Breast epithelium (tissue), 3 donors: ENCODE measurements around the gene ACR.

Experiments used
- POLR2A ChIP-seq: fragments of 450-650 bp; IDR thresholded peaks from one replicate; pipeline ENCODE4 v1.6.1; 2016; ENCODE audit warnings: antibody characterized with exemption, mild to moderate bottlenecking, moderate library complexity
- TF ChIP-seq, protein P1 (sequence below), 3 donors: fragments of 450-650 bp; IDR thresholded peaks; one replicate each; pipeline ENCODE4 v1.5.1; 2016 to 2017; ENCODE audit warnings: antibody characterized with exemption in 3 of 3, mild to moderate bottlenecking in 3 of 3, moderate library complexity in 3 of 3

DNA sequence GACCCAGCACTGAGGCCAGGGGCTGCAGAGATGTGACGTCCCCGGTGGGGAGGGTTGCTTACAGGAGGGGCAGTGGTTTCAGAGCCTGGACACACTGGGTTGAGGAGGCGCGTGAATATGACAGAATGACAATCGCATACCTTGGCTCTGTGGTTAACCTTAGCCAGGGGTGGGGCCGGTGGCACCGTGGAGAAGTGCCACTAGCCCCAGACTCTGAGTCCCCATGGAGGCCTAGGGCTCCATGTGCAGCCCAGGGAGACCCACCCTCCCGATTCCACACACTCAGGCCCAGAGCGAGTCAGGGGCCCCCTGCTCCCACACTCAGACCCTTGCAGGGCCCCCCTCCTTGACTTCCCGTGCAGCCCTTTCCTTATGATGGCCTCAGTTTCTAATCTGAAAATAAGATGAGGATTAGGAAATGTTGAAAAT lies 3.6 kb upstream of the ACR start:
- TF ChIP-seq, protein P1, sequence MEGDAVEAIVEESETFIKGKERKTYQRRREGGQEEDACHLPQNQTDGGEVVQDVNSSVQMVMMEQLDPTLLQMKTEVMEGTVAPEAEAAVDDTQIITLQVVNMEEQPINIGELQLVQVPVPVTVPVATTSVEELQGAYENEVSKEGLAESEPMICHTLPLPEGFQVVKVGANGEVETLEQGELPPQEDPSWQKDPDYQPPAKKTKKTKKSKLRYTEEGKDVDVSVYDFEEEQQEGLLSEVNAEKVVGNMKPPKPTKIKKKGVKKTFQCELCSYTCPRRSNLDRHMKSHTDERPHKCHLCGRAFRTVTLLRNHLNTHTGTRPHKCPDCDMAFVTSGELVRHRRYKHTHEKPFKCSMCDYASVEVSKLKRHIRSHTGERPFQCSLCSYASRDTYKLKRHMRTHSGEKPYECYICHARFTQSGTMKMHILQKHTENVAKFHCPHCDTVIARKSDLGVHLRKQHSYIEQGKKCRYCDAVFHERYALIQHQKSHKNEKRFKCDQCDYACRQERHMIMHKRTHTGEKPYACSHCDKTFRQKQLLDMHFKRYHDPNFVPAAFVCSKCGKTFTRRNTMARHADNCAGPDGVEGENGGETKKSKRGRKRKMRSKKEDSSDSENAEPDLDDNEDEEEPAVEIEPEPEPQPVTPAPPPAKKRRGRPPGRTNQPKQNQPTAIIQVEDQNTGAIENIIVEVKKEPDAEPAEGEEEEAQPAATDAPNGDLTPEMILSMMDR (IDR thresholded peaks at IDR 0.05) = no peak
- no peak for TF ChIP-seq POLR2A
